Peyer's patch (tissue), 4 donors: Measurements from ENCODE around the gene CELF2. TPM values are rescaled to one million over a fixed set of nuclear protein-coding genes. Genes with fewer than 3 reads are reported as not detected.

Source experiments
- DNase-seq, 3 donors: peaks; one replicate each; pipeline ENCODE4 v3.0.0-alpha.2; 2017 to 2019
- H3K27ac ChIP-seq, 4 donors: fragments of 200-600 bp; sonication (generic); one replicate each; pipeline ENCODE4 v1.5.1; 2016 to 2019
- H3K27me3 ChIP-seq, 2 donors: fragments of 200-600 bp; sonication (generic); one replicate each; pipeline ENCODE4 v1.5.1; 2019
- H3K36me3 ChIP-seq, 3 donors: fragments of 200-600 bp; sonication (generic); one replicate each; pipeline ENCODE4 v1.5.1; 2016 to 2019
- H3K4me1 ChIP-seq, 4 donors: fragments of 200-600 bp; sonication (generic); one replicate each; pipeline ENCODE4 v1.5.1; 2016 to 2019
- H3K4me3 ChIP-seq, 4 donors: fragments of 200-600 bp; sonication (generic); 1 replicate in 3 of 4; 2 replicates in 1 of 4; pipeline ENCODE4 v1.5.1; 2016 to 2019; ENCODE audit warnings: mild to moderate bottlenecking in 1 of 4
- H3K9me3 ChIP-seq, 4 donors: fragments of 200-600 bp; sonication (generic); one replicate each; pipeline ENCODE4 v1.5.1; 2016 to 2019; ENCODE audit warnings: mild to moderate bottlenecking in 1 of 4
- CTCF ChIP-seq, 6 experiments: fragments of 450-650 bp in 4 of 6; fragments of 200-600 bp in 2 of 6; sonication (generic) in 1 of 6; IDR thresholded peaks; one replicate each; pipeline ENCODE4 v1.5.1; 2017 to 2019; ENCODE audit warnings: antibody characterized with exemption in 6 of 6, mild to moderate bottlenecking in 3 of 6, moderate library complexity in 1 of 6
- POLR2A ChIP-seq, 2 donors: fragments of 450-650 bp; IDR thresholded peaks; one replicate each; pipeline ENCODE4 v1.5.1; 2017; ENCODE audit warnings: antibody characterized with exemption in 2 of 2, mild to moderate bottlenecking in 2 of 2, moderate library complexity in 2 of 2
- total RNA-seq, 4 donors: library from RNA; depleted of rRNA; stranded (reverse); fragments of >200 nt; gene quantifications; one replicate each; pipeline ENCODE4 v1.1.0, GENCODE V29; 2016

The CELF2 gene
- 100 to 1,000 TPM in 1 of 4 donors, 10 to 100 TPM in 3; 20.5 to 110 (median 40.7) TPM for total RNA-seq

GRCh38 chr10:11017570-11018431, at the start of gene CELF2:
CELF2 (plus strand) TSS chr10:11017872; CDS start chr10:11018090, 218 bp downstream.
- TF ChIP-seq POLR2A (IDR thresholded peaks at IDR 0.05) (peak in 1 of 2 donors; percentile 72), CTCF (IDR thresholded peaks at IDR 0.05) (no peak)
- H3K9me3 ChIP-seq: no peaks in the 10 kb centered on the region
- no peaks in the 10 kb centered on the region for H3K36me3 ChIP-seq
- DNase-seq: peak; percentile 30 to 84 (median 76)
- H3K27ac ChIP-seq: peak within 1 kb of the TSS; percentile 62 to 84 (median 78)
- peaks cover 0 to 8% (median 3%) of the 10 kb centered on the region in 4 donors for H3K4me1 ChIP-seq
- peak within 1 kb of the TSS; percentile 52 to 85 (median 72) for H3K4me3 ChIP-seq
- H3K27me3 ChIP-seq: no peaks in the 10 kb centered on the region

GRCh38 chr10:10968257-10968588, 49.4 kb upstream of the CELF2 start:
- H3K36me3 ChIP-seq: no peaks in the 10 kb centered on the region
- H3K4me3 ChIP-seq: no peak overlapping the region
- no peak for DNase-seq

GRCh38 chr10:10973310-10973709, 44.4 kb upstream of the CELF2 start:
- H3K4me3 ChIP-seq: no peak overlapping the region
- TF ChIP-seq POLR2A (IDR thresholded peaks at IDR 0.05) (no peak), CTCF (IDR thresholded peaks at IDR 0.05) (no peak)
- no peaks in the 10 kb centered on the region for H3K9me3 ChIP-seq
- no peaks in the 10 kb centered on the region for H3K4me1 ChIP-seq
- H3K27ac ChIP-seq: no peak overlapping the region
- DNase-seq: no peak
- no peaks in the 10 kb centered on the region for H3K27me3 ChIP-seq
- no peaks in the 10 kb centered on the region for H3K36me3 ChIP-seq

More at GRCh38 chr10:10968257-10968588, 49.4 kb upstream of the CELF2 start:
- Histone ChIP-seq H3K27ac (no peak overlapping the region), H3K9me3 (no peaks in the 10 kb centered on the region), H3K27me3 (no peaks in the 10 kb centered on the region), H3K4me1 (no peaks in the 10 kb centered on the region)
- no peak for TF ChIP-seq POLR2A (IDR thresholded peaks at IDR 0.05)
- TF ChIP-seq CTCF (IDR thresholded peaks at IDR 0.05): no peak

GRCh38 chr10:10975647-10976046, 42.0 kb upstream of the CELF2 start:
- Histone ChIP-seq H3K36me3 (no peaks in the 10 kb centered on the region), H3K27ac (no peak overlapping the region), H3K9me3 (no peaks in the 10 kb centered on the region), H3K27me3 (no peaks in the 10 kb centered on the region), H3K4me1 (no peaks in the 10 kb centered on the region), H3K4me3 (no peak overlapping the region)
- TF ChIP-seq CTCF (IDR thresholded peaks at IDR 0.05) (no peak), POLR2A (IDR thresholded peaks at IDR 0.05) (no peak)
- DNase-seq: no peak

- DNase-seq: no peak
- no peaks in the 10 kb centered on the region for H3K27me3 ChIP-seq
- no peaks in the 10 kb centered on the region for H3K36me3 ChIP-seq
- H3K27ac ChIP-seq: peak overlapping the region in 1 of 4 donors; percentile 40
- no peaks in the 10 kb centered on the region for H3K9me3 ChIP-seq
- no peaks in the 10 kb centered on the region for H3K4me1 ChIP-seq
- no peak for TF ChIP-seq POLR2A (IDR thresholded peaks at IDR 0.05)
- TF ChIP-seq CTCF (IDR thresholded peaks at IDR 0.05): no peak
- no peak overlapping the region for H3K4me3 ChIP-seq
Measured at GRCh38 chr10:10976652-10977051, 41.0 kb upstream of the CELF2 start.
